Fibroblast of the aortic adventitia (primary cell): ENCODE measurements around the gene SPEF1. TPM values are rescaled to one million over a fixed set of nuclear protein-coding genes. Genes with fewer than 3 reads are reported as not detected.

Experiments
- DNase-seq: peaks from one replicate; pipeline ENCODE4 v3.0.0-alpha.2; 2010; ENCODE audit warnings: low read depth
- H3K4me3 ChIP-seq: 2 replicates; pipeline ENCODE4 v1.5.1; 2011; ENCODE audit warnings: low read depth, mild to moderate bottlenecking, control low read depth, low read length, moderate library complexity
- total RNA-seq: library from RNA; depleted of rRNA; stranded (reverse); fragments of >200 nt; gene quantifications from 2 replicates; pipeline ENCODE4 v1.2.3, GENCODE V29; 2012; ENCODE audit warnings: low replicate concordance
- TF ChIP-seq, protein P1 (sequence below): IDR thresholded peaks from 2 replicates; pipeline ENCODE4 v1.5.1; 2011; ENCODE audit warnings: mild to moderate bottlenecking, low read length, control low read depth, inconsistent platforms; ENCODE audit not compliant: insufficient read depth

SPEF1 gene
- total RNA-seq, 1 donor: 0.09 TPM

DNA sequence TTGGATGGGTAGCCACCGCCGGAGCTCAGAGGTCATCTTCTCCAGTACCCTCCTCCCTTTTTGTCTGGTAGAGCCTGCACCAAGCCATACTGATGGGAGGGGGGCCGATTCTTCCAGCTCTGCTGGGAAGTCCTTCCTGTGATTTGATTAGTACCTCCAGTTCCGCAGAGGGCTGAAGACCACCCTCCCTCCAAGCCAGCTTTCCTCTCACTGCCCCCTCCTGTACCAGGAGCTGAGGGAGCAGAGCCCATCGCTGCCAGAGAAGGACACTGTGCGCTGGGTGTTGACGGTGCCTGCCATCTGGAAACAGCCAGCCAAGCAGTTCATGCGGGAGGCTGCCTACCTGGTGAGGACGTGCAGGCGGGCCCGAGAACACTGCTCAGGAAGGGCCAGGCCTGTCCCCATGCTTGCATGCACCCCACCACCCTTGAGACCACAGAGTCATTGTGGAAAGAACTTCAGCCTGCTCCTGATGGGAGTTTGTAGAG, 35.5 kb downstream of the SPEF1 start:
- TF ChIP-seq, protein P1, sequence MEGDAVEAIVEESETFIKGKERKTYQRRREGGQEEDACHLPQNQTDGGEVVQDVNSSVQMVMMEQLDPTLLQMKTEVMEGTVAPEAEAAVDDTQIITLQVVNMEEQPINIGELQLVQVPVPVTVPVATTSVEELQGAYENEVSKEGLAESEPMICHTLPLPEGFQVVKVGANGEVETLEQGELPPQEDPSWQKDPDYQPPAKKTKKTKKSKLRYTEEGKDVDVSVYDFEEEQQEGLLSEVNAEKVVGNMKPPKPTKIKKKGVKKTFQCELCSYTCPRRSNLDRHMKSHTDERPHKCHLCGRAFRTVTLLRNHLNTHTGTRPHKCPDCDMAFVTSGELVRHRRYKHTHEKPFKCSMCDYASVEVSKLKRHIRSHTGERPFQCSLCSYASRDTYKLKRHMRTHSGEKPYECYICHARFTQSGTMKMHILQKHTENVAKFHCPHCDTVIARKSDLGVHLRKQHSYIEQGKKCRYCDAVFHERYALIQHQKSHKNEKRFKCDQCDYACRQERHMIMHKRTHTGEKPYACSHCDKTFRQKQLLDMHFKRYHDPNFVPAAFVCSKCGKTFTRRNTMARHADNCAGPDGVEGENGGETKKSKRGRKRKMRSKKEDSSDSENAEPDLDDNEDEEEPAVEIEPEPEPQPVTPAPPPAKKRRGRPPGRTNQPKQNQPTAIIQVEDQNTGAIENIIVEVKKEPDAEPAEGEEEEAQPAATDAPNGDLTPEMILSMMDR: no peak
- DNase-seq: no peak

DNA sequence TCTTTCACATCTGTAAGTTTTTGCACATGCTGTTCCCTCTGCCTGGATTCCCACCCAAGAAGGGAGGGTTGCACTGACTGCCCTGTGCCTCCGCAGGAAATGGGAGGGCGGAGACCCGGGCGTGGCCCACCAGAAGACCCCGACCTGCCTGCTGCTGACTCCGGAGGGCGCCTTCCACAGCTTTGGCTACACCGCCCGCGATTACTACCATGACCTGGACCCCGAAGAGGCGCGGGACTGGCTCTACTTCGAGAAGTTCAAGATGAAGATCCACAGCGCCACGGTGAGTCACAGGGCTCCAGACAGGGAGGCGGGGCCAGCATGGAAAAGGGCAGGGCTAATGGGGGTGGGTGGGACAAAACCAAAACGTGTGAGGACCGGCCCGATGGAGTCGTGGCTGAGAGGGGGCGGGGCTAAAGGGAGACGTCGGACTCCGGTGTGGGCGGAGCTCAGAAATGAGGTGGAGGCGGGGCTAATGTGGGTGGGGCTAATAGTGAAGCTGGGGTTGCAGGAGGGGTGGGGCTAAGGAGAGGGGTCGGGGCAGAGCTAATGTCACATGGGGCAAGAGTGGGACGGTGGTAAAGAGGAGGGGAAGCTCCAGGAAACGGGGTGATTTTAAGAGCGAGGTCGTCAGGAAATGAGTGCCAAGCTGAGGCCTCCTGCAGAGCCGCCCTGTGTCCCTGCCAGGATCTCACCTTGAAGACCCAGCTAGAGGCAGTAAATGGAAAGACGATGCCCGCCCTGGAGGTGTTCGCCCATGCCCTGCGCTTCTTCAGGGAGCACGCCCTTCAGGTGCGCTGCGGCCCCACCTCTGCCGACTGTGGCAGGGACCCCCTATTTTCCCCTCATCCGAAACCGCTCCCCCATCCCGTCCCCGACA, 36.2 kb downstream of the SPEF1 start:
- TF ChIP-seq, protein P1: no peak
- no peak overlapping the region for H3K4me3 ChIP-seq
- DNase-seq: no peak

More for the DNA sequence above, 35.5 kb downstream of the SPEF1 start:
- H3K4me3 ChIP-seq: no peak overlapping the region

DNA sequence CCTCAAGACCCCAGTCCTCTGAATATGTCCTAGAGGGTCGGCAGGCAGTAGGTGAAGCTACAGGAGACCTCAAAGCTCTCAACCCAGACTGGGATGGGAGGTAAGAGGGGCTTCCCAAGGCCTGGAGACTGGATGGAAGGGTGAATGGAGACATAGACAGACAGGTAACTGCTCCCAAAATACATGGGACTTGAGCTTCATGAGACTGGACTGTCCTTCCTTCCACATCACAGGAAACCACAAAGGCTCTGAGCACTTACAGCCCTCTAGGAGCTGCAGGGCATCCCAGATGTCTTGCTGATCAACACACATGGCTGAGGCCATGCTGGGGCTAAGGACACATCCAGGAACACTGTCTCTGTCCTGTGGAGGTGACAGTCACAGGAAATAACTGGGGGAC, 37.2 kb downstream of the SPEF1 start:
- TF ChIP-seq, protein P1: no peak
- no peak overlapping the region for H3K4me3 ChIP-seq
- no peak for DNase-seq

DNA sequence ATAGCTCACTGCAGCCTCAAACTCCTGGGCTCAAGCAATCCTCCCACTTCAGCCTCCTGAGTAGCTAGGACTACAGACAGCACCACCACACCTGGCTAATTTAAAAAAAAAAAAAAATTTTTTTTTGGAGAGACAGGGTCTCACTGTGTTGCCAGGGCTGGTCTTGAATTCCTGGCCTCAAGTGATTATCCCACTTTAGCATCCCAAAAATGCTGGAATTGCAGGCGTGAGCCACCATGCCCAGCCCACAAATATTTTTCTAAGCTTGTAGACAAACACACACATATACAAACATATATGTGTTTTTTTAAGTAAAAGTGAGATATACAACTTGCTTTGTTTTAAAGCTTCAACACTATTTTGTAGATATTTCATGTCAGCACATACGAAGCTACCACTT, 38.0 kb downstream of the SPEF1 start:
- TF ChIP-seq, protein P1: no peak
- no peak for DNase-seq
- no peak overlapping the region for H3K4me3 ChIP-seq

DNA sequence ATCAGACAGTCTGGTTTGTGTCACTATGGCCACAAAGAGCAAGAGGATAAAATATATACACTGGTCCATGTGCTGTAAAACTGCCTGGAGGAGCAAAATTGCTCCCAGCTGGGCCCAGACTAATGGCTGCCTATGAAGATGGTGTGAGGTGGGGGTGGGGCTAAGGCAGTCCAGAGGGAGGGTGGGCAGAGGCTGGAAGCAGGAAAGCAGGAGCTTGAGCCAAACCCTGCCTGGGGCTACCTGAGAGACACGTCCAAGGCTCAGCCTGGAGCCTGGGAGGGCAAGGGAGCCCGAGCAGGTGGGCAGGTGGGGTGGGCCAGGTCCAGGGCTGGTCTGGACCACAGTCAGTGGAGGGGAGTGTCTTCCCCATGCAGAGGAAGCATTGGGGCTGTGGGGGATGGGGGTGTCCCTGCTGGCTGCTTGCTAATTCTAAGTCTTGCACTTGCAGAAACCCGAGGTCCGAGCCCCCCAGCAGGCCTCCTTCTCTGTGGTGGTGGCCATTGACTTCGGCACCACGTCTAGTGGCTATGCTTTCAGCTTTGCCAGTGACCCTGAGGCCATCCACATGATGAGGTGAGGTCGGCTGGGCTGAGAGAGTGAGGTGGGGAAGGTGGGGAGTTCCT, 39.3 kb downstream of the SPEF1 start:
- DNase-seq: no peak
- H3K4me3 ChIP-seq: no peak overlapping the region
- TF ChIP-seq, protein P1: no peak

DNA sequence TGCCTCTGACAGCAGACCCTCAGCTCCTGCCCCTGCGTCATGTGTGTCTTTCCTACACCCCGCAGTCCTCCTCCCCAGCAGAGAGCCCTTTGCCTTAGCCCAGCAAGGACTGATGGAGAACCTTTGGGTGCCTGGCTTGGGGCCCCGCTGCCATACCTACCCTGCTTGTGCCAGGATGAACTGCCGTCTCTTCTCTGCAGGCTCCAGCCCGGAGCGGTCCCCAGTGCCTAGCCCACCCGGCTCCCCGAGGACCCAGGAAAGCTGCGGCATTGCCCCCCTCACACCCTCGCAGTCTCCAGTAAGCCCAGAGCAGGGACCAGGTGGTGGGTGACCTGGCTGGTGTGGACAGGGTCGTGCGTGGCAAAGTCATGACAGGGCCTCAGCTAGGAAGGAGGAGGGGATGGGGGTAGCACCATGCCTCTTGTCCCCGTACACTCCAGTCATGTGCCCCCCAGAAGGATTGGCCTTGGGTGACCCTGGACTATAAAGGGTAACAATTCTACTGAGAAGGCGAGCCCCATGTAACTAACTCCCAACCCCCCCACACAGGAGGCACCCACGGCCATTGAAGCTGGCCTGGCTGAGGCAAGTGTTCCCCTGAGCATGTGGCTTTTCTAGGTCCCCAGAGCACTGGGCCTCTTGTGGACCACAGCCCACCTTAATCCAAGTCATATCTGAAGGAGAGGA, 40.5 kb downstream of the SPEF1 start:
- DNase-seq: no peak
- TF ChIP-seq, protein P1: no peak
- H3K4me3 ChIP-seq: no peak overlapping the region
